ENCODE data around the gene SGPL1.

The SGPL1 gene

GRCh38 chr10:70781461-70782051 is 34.2 kb upstream of the SGPL1 start:
- DNase-seq = no peak

DNA sequence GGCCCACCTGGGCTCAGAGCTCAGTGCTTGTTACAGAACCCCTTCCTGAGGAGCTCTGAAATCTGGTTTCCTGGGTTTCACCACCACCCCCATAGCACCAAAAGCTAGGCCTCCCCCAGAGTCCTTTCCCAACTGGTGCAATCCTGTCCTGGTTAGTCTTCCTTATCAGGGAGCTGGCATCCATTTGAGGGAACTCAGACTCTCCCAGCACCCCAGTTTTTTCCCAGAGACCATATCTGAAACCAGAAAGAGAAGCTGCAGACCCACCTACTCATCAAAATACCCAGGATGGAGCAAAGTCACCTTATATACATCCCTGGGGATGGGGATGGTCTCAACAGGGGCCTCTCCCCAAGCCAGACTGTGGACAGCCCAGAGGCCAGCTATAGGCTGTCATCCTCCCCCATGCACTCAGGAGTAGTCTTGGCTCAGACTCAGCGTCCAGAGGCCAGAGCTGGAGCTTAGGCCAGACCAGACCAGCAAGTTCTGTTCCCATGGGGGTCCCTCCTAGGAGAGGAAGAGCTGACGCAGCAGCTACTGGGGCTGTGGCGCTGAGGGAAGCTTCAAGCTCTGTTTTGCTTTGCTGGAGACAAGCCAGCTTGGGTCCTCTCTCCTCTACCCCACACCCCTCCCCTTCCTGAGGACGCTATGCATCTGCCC is 33.5 kb upstream of the SGPL1 start:
- no peak for DNase-seq

DNA sequence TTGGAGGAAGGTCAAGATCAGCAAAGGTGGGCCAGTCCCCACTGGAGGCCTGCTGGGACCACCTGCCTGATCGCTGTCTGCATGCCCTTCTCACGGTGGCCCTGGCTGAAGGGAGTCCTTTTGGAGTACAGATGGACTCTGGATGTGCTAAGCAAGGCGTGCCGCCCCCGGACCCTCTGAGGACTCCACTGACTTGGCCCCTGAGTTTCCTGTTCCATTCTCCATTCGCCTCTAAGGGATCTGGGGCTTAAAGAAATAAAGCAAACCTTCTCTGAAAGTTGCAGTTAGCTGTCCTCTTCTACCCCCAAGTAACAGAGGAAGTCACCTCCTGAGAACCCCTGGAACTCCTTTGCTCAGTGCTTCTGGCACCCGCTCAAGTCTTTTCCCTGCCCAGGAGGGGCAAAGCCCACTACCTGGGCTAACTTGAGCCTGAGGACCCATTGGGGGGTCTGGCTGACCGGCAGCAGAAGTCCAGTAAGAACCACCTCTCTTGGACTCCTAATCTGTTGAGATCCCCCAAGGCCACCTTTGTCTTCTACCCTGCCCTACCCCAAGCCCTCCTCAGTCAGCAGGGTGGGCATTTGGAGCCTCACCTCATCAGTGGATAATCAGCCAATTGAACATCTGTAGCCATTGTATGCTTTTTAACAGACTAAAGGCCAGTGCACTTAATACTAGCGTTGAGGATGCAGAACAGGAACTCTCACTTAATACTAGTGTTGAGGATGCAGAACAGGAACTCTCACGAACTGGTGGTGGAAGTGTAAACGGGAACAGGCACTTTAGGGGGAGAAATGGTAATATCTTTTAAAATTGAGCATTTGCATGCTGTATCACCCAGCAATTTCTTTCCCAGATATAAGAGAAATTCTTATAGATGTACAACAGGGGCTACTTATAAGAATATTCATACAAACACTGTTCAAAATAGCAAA is 32.7 kb upstream of the SGPL1 start:
- no peak for DNase-seq

DNA sequence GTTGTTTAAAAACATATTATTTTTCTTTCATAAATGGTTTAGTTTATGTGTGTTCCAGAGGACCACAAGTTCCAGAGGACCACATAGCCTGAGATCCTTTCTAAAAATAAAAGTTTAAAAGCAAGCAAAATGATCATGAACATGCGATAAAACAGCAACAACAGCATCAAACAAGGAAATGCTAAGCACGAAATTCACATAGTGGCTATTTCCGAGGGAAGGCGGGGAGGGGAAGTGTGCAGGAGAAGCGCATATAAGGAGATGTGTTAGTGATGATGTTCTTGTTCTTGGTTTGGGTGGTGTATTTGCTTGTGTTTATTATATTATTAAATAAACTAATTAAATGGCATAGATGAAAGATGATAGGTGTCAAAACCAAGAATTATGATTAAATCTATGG is 31.7 kb upstream of the SGPL1 start:
- DNase-seq = no peak

GRCh38 chr10:70784471-70784870 is 31.3 kb upstream of the SGPL1 start:
- DNase-seq = no peak

- DNase-seq = peak; percentile 4
Measured at GRCh38 chr10:70785190-70785589, 30.6 kb upstream of the SGPL1 start, which contains the start of gene TBATA. Gene TBATA (minus strand): TSS chr10:70785377. CDS start chr10:70783379, 1,998 bp downstream.

- no peak for DNase-seq
Measured at GRCh38 chr10:70786799-70787415, 28.8 kb upstream of the SGPL1 start.

- DNase-seq = no peak
Measured at GRCh38 chr10:70791386-70792039, 24.2 kb upstream of the SGPL1 start.

- no peak for DNase-seq
Measured at GRCh38 chr10:70795613-70796012, 20.1 kb upstream of the SGPL1 start.

GRCh38 chr10:70797840-70798239 is 17.9 kb upstream of the SGPL1 start:
- no peak for DNase-seq

DNA sequence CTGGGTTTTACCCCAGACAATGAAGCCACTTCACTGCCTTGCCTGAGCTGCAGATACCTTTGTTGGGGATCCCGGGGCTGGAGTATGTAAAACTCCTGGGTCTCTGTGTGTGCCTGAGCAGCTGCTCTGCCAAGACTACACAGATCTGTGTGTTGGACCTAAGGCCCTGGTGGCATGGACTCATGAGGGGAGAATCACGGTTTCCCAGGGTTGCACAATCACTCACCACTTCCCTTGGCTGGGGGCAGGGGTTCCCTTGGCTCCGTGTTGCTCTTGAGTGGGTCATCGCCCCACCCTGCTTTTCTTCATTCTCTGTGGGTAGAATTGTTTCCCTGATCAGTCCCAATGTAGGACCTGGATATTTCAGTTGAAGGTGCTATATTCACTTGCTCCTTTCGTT is 16.6 kb upstream of the SGPL1 start:
- no peak for DNase-seq

GRCh38 chr10:70801854-70802253 is 13.9 kb upstream of the SGPL1 start:
- no peak for DNase-seq

GRCh38 chr10:70803775-70804420 is 11.8 kb upstream of the SGPL1 start:
- DNase-seq = no peak

GRCh38 chr10:70804421-70804808 is 11.3 kb upstream of the SGPL1 start:
- DNase-seq = no peak

DNA sequence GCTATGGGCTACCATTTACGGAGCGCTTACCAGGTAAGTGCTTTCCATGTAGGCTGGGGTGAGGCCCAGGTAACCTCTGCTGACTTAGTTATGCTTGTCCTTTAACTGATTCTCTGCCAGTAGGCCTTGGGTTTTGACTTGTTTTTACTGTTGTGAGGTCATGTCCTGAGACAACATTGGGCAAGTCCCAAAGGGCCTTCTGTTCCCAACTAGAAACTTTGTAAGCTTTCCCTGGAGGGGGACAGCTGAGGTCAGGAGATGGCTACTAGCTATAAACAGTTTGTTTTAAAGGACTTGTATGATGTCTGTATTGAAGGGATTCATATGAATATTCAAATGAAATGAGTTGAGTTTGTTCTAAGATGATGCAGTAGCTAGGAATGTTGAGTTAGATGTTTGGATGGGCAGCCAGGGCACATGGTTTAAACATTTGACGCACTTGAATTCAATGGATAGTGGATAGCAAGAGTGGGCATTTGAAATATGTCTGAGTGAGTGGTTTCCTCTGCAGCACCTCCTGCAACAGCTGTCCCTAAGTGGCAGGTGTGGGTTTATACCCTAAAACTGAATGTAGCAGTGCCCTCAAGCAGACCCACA is 10.0 kb upstream of the SGPL1 start:
- no peak for DNase-seq

GRCh38 chr10:70806841-70807240 is 8.9 kb upstream of the SGPL1 start:
- no peak for DNase-seq

- no peak for DNase-seq
Measured at GRCh38 chr10:70807556-70807955, 8.2 kb upstream of the SGPL1 start.

- DNase-seq = no peak
Measured at GRCh38 chr10:70809011-70809611, 6.6 kb upstream of the SGPL1 start.

DNA sequence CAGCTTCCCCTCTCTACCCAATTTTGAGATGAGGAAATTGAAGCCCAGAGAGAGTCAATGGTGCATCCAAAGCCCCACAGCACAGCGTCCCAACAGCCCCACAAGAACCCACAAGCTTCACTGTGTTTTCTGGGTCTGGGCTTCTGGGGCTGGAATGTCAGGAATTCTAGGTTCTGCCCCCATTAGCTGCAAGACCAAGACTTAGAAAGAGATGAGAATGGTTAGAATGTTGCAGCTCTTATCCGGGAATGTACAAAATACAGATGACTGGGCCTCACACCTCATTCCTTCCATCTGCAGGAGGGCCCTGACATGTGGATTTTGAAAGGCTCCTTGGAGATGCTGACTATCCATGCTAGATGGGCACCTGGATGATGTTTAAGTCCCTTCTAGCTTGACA is 6.0 kb upstream of the SGPL1 start:
- DNase-seq = no peak

- no peak for DNase-seq
Measured at GRCh38 chr10:70810967-70811366, 4.8 kb upstream of the SGPL1 start.

GRCh38 chr10:70811881-70812280 is 3.9 kb upstream of the SGPL1 start:
- DNase-seq = no peak

Measured in CD4-positive, alpha-beta T cell treated with Interleukin-17A for 1 hour (primary cell).